B cell (primary cell): ENCODE results near the gene DCHS2. TPM values are rescaled to one million over a fixed set of nuclear protein-coding genes. Genes with fewer than 3 reads are reported as not detected.

Experiments used
- ATAC-seq: fragments of 200-7000 bp; cut with Tn5 transposase; one replicate; pipeline ENCODE4 v1.10.0; 2021; ENCODE audit warnings: low read depth, mild to moderate bottlenecking, moderate number of reproducible peaks, moderate library complexity
- CTCF ChIA-PET: fragments of 350-600 bp; sonication (Branson Sonifier 250); formaldehyde crosslinking; loops from one replicate; lab custom pipeline; 2021; ENCODE audit warnings: antibody characterized with exemption, inconsistent platforms; lab: Charles Lee
- POLR2A ChIA-PET: fragments of 350-600 bp; sonication (Branson Sonifier 250); formaldehyde crosslinking; loops from one replicate; lab custom pipeline; 2021; ENCODE audit warnings: antibody characterized with exemption; lab: Charles Lee
- DNase-seq: peaks from one replicate; pipeline ENCODE4 v3.0.0; 2013
- H2AFZ ChIP-seq: 2 replicates; pipeline ENCODE4 v1.6.1; 2012; ENCODE audit warnings: mild to moderate bottlenecking, low read depth, low read length; ENCODE audit not compliant: insufficient read depth, poor library complexity, severe bottlenecking
- H3K27ac ChIP-seq, 2 donors: 1 replicate in 1 of 2; 2 replicates in 1 of 2; pipeline ENCODE4 v1.5.1; 2012 to 2013; ENCODE audit warnings: low read length in 2 of 2, mild to moderate bottlenecking in 2 of 2, moderate library complexity in 1 of 2
- H3K27me3 ChIP-seq, 4 experiments: fragments of 200-600 bp in 1 of 4; sonication (generic) in 1 of 4; replicated peaks in 1 of 4; 1 replicate in 2 of 4; 2 replicates in 2 of 4; pipeline versions ENCODE4 v1.6.1 to v1.7.0; 2013 to 2016; ENCODE audit warnings: low read length in 3 of 4, mild to moderate bottlenecking in 2 of 4, mixed read lengths in 1 of 4, moderate library complexity in 1 of 4; ENCODE audit not compliant: insufficient read depth in 4 of 4, control insufficient read depth in 3 of 4; ENCODE audit errors: control extremely low read depth in 1 of 4
- H3K36me3 ChIP-seq, 2 experiments: replicated peaks in 1 of 2; 1 replicate in 1 of 2; 2 replicates in 1 of 2; pipeline versions ENCODE4 v1.6.1 to v1.7.1; 2013; ENCODE audit warnings: low read length in 1 of 2; ENCODE audit not compliant: insufficient read depth in 2 of 2, control insufficient read depth in 1 of 2; ENCODE audit errors: control extremely low read depth in 1 of 2, extremely low read depth in 1 of 2
- H3K4me1 ChIP-seq, 2 donors: fragments of 200-600 bp in 1 of 2; sonication (generic) in 1 of 2; 1 replicate in 1 of 2; 2 replicates in 1 of 2; pipeline versions ENCODE4 v1.5.1 to v1.6.1; 2013 to 2017; ENCODE audit warnings: low read length in 2 of 2; ENCODE audit not compliant: control insufficient read depth in 2 of 2, insufficient read depth in 2 of 2
- H3K4me2 ChIP-seq: replicated peaks from 2 replicates; pipeline ENCODE3; 2012; ENCODE audit warnings: mild to moderate bottlenecking, low read depth, low read length; ENCODE audit not compliant: poor library complexity, severe bottlenecking
- H3K4me3 ChIP-seq, 5 experiments: fragments of 200-600 bp in 1 of 5; sonication (generic) in 1 of 5; 1 replicate in 3 of 5; 2 replicates in 2 of 5; pipeline versions ENCODE4 v1.5.1 to v1.7.0; 2011 to 2016; ENCODE audit warnings: low read length in 4 of 5, mild to moderate bottlenecking in 4 of 5, low read depth in 2 of 5, control low read depth in 1 of 5, moderate library complexity in 1 of 5; ENCODE audit not compliant: insufficient read depth in 1 of 5; ENCODE audit errors: control extremely low read depth in 1 of 5, extremely low read depth in 1 of 5
- H3K79me2 ChIP-seq: fragments of 200-600 bp; sonication (generic); one replicate; pipeline ENCODE4 v1.6.0; 2016; ENCODE audit warnings: low read length; ENCODE audit not compliant: control insufficient read depth, insufficient read depth
- H3K9ac ChIP-seq: fragments of 200-600 bp; sonication (generic); 2 replicates; pipeline ENCODE4 v1.6.1; 2017; ENCODE audit warnings: mild to moderate bottlenecking, low read length, moderate library complexity
- H3K9me3 ChIP-seq, 3 donors: one replicate each; pipeline versions ENCODE4 v1.6.1 to v1.7.1; 2013; ENCODE audit warnings: low read length in 2 of 3; ENCODE audit not compliant: control insufficient read depth in 2 of 3, insufficient read depth in 1 of 3; ENCODE audit errors: control extremely low read depth in 1 of 3
- H4K20me1 ChIP-seq: 2 replicates; pipeline ENCODE4 v1.6.0; 2012; ENCODE audit warnings: mild to moderate bottlenecking, low read length; ENCODE audit not compliant: insufficient read depth, control insufficient read depth, poor library complexity, severe bottlenecking
- H3K27ac Mint-ChIP-seq: one replicate; pipeline ENCODE4 v1.8.0; 2021; ENCODE audit warnings: mixed read lengths
- H3K27me3 Mint-ChIP-seq: one replicate; pipeline ENCODE4 v1.8.0; 2021; ENCODE audit warnings: mixed read lengths
- H3K4me1 Mint-ChIP-seq: one replicate; pipeline ENCODE4 v1.8.0; 2021; ENCODE audit warnings: mixed read lengths
- H3K4me3 Mint-ChIP-seq: one replicate; pipeline ENCODE4 v1.8.0; 2021; ENCODE audit warnings: mixed read lengths
- H3K9me3 Mint-ChIP-seq: one replicate; pipeline ENCODE4 v1.8.0; 2022; ENCODE audit warnings: mixed read lengths; ENCODE audit not compliant: insufficient read depth
- CTCF ChIP-seq: fragments of 200-600 bp; IDR thresholded peaks from one replicate; pipeline ENCODE4 v1.8.0; 2022; ENCODE audit warnings: antibody characterized with exemption, mild to moderate bottlenecking
- EZH2 ChIP-seq: IDR thresholded peaks from 2 replicates; pipeline ENCODE4 v1.6.1; 2012; ENCODE audit warnings: borderline replicate concordance, low read depth, mild to moderate bottlenecking, moderate library complexity, low read length; ENCODE audit not compliant: insufficient read depth, poor library complexity, severe bottlenecking
- WGBS: methylation state at CpG from one replicate; pipeline ENCODE4 v1.1.5; 2013; ENCODE audit warnings: missing lambda C conversion rate; ENCODE audit not compliant: insufficient coverage; 5-methylcytosine and 5-hydroxymethylcytosine counted together
- intact Hi-C: fragments of 100-400 bp; cut with micrococcal nuclease; formaldehyde crosslinking; loops from one replicate; pipeline ENCODE4 v1.10.0; 2022
- polyA plus RNA-seq: library from polyadenylated mRNA; depleted of rRNA; stranded (reverse); fragments of >200 nt; gene quantifications from 2 replicates; pipeline ENCODE4 v1.2.3, GENCODE V29; 2012
- total RNA-seq, 2 donors: library from RNA; stranded (reverse); fragments of 120-200 nt in 1 of 2; gene quantifications; 1 replicate in 1 of 2; 2 replicates in 1 of 2; pipeline versions ENCODE4 v1.2.3 to v1.2.4, GENCODE V29; 2013 to 2022

Gene DCHS2
- total and polyA plus RNA-seq, 2 donors (not counting 1 experiment from before 2014, with no cell fraction given), result 0.02 to 0.06 TPM

- no peaks in the 10 kb centered on the region for H3K4me1 Mint-ChIP-seq
- no peak overlapping the region for H3K27ac Mint-ChIP-seq
- no peak overlapping the region for H3K4me2 ChIP-seq
- no peak for TF ChIP-seq CTCF
- no peak for TF ChIP-seq EZH2
- H3K4me3 Mint-ChIP-seq, result no peak overlapping the region
- no peak overlapping the region for H3K4me3 ChIP-seq
- POLR2A ChIA-PET, result no interaction called here
- no peaks in the 10 kb centered on the region for H3K36me3 ChIP-seq
- H3K9me3 ChIP-seq, result no peaks in the 10 kb centered on the region
- H2AFZ ChIP-seq, result no peak overlapping the region
- H3K27ac ChIP-seq, result no peak overlapping the region
- H3K27me3 ChIP-seq, result peaks cover 0 to 20% (median 5%) of the 10 kb centered on the region in 4 experiments
- H3K4me1 ChIP-seq, result no peaks in the 10 kb centered on the region
- no peak for DNase-seq
- ATAC-seq, result no peak
- no peaks in the 10 kb centered on the region for H4K20me1 ChIP-seq
- CTCF ChIA-PET, result no interaction called here
- no CpG with 5 or more reads among the region's 1 CpG for WGBS
- H3K9me3 Mint-ChIP-seq, result no peaks in the 10 kb centered on the region
- no peaks in the 10 kb centered on the region for H3K79me2 ChIP-seq
- intact Hi-C loops, result no loop called here
- peaks cover 27% of the 10 kb centered on the region for H3K27me3 Mint-ChIP-seq
- H3K9ac ChIP-seq, result no peak overlapping the region
Measured at GRCh38 chr4:154475820-154476219, 15.8 kb downstream of the DCHS2 start.

- Histone ChIP-seq H3K4me3 (no peak overlapping the region), H3K27me3 (peaks cover 0 to 18% (median 7%) of the 10 kb centered on the region in 4 experiments), H3K36me3 (no peaks in the 10 kb centered on the region), H3K9me3 (no peaks in the 10 kb centered on the region), H3K4me2 (no peak overlapping the region), H2AFZ (no peak overlapping the region), H3K9ac (no peak overlapping the region), H3K79me2 (no peaks in the 10 kb centered on the region), H3K27ac (no peak overlapping the region), H4K20me1 (no peaks in the 10 kb centered on the region), H3K4me1 (no peaks in the 10 kb centered on the region)
- ChIA-PET CTCF (no interaction called here), POLR2A (no interaction called here)
- no peaks in the 10 kb centered on the region for H3K9me3 Mint-ChIP-seq
- 75% methylated on average over 4 of the region's 6 CpGs for WGBS
- DNase-seq, result no peak
- intact Hi-C loops, result no loop called here
- peaks cover 38% of the 10 kb centered on the region for H3K27me3 Mint-ChIP-seq
- ATAC-seq, result no peak
- H3K4me3 Mint-ChIP-seq, result no peak overlapping the region
- H3K4me1 Mint-ChIP-seq, result no peaks in the 10 kb centered on the region
- TF ChIP-seq EZH2 (no peak), CTCF (no peak)
- no peak overlapping the region for H3K27ac Mint-ChIP-seq
Measured at GRCh38 chr4:154473497-154473896, 18.1 kb downstream of the DCHS2 start.
